GM13976 (cell line): ENCODE results near the gene PHOX2A.

Experiments used
- DNase-seq: peaks from one replicate; pipeline ENCODE4 v3.0.0; 2012; ENCODE audit warnings: low spot score
- in situ Hi-C: fragments of 300-500 bp; cut with MboI; formaldehyde crosslinking; loops from one replicate; pipeline ENCODE4 v1.12.0; 2022; ENCODE audit warnings: low sequenced_read_pairs, mixed read lengths, inconsistent platforms; ENCODE audit not compliant: unreplicated experiment
- TF ChIP-seq, protein P1 (sequence below): IDR thresholded peaks from 2 replicates; pipeline ENCODE4 v1.5.1; 2012; ENCODE audit warnings: borderline replicate concordance, mild to moderate bottlenecking; ENCODE audit not compliant: insufficient read depth; ENCODE audit errors: extremely low read depth, missing control alignments, control extremely low read depth

Gene PHOX2A

DNA sequence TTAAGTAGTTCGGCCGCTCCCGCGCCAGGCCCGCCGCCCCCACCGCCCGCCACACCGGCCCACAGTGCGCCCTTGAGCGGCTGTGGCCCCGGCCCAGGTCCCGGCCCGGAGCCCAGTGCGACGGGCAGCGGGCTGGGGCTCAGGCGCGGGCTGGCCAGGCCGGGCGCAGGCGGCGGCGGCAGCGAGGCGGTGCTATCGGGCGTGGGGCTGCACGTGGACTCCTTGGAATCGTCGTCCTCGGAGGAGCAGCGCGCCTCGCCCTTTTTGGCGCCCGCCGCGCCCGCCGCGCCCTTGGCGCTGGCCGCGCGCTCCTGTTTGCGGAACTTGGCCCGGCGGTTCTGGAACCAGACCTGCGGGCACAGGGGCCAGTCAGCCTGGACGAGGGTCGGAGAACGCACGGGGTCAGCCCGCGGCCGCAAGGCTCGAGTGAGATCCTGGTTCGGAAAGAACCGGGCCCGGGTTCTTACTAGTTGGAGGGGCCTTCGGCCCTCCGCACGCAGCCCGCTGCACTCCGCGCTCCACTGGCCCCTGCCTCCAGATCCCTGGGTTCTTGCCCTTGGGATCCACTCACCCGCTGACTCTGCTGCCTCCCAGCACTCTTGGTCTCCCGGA lies 4.0 kb downstream of the PHOX2A start:
- in situ Hi-C loops = no loop called here
- TF ChIP-seq, protein P1, sequence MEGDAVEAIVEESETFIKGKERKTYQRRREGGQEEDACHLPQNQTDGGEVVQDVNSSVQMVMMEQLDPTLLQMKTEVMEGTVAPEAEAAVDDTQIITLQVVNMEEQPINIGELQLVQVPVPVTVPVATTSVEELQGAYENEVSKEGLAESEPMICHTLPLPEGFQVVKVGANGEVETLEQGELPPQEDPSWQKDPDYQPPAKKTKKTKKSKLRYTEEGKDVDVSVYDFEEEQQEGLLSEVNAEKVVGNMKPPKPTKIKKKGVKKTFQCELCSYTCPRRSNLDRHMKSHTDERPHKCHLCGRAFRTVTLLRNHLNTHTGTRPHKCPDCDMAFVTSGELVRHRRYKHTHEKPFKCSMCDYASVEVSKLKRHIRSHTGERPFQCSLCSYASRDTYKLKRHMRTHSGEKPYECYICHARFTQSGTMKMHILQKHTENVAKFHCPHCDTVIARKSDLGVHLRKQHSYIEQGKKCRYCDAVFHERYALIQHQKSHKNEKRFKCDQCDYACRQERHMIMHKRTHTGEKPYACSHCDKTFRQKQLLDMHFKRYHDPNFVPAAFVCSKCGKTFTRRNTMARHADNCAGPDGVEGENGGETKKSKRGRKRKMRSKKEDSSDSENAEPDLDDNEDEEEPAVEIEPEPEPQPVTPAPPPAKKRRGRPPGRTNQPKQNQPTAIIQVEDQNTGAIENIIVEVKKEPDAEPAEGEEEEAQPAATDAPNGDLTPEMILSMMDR = no peak
- DNase-seq = no peak

GRCh38 chr11:72239313-72239848 lies 4.6 kb downstream of the PHOX2A start:
- TF ChIP-seq, protein P1 = no peak
- in situ Hi-C loops = no loop called here
- DNase-seq = peak; percentile 84

DNA sequence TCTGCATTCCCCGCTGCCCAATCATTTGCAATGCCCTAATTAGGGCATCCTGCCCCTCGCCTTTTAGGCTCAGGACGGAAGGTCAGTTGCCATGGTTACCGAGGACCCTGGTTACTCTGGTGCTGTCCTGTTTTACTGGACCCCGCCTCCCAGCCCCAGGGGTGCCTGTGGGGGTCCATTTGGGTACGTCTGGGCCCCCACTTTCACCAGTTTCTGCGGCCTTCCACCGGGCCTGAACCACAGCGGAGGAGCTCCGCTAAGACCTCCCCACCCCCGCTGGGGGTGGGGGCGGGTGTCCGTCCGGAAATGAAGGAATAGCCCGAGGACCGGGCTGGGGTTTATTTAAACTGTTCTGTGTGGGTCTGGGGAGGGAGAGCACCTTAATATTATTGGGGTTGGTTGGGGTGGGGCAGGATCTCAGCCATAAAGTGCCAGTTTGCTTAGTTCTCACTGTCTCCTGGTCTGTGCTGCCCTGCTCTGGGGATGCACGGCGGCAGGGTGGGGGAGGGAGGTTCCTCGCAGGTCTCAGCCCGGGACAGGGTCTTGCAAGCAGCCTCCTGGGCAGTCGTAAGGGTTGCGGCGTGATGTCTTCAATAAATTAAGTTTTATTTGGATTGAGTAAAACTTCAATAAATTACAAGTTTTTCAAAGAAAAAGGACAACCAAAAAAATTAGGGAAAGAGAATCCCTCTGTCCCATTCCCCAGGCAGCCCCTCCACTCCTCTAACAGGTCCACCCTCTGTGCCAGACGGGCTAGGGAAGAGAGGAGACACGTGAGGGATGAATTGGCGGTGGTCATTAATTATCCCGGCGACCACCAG lies 5.3 kb downstream of the PHOX2A start:
- in situ Hi-C loops = no loop called here
- no peak for DNase-seq
- TF ChIP-seq, protein P1 = no peak

DNA sequence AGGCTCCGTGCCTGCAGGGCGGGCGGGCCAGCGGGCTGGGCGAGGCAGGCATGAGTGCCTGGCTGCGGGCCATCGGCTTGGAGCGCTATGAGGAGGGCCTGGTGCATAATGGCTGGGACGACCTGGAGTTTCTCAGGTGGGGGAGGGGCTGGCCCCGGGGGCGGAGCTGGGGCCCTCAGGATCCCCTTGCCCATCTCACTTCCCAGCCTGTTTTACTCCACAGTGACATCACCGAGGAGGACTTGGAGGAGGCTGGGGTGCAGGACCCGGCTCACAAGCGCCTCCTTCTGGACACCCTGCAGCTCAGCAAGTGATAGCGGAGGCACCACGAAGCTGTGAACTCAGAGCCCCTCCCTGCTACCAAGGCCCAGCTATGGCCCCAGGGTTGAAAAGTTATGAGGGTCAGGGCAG lies 5.9 kb downstream of the PHOX2A start:
- DNase-seq = peak; percentile 89
- in situ Hi-C loops = no loop called here
- TF ChIP-seq, protein P1 = peak; percentile 68

- DNase-seq = peak; percentile 36
- in situ Hi-C loops = no loop called here
- TF ChIP-seq, protein P1 = no peak
These were observed 6.7 kb downstream of the PHOX2A start for GRCh38 chr11:72237112-72237931.

- no peak for DNase-seq
- in situ Hi-C loops = no loop called here
- TF ChIP-seq, protein P1 = no peak
These were observed 7.2 kb downstream of the PHOX2A start for GRCh38 chr11:72236774-72237111.
